ENCODE data around the gene SAMD11.
"Not testable (repeated sequence)": the region's sequence is repeated elsewhere in the genome, so short reads cannot be mapped to it uniquely, and the experiment has no call there.

GRCh38 chr1:876428-877208 is 47.1 kb upstream of the SAMD11 start:
- not testable (repeated sequence) for TF ChIP-seq CTCF, POLR2AphosphoS5, POLR2A (IDR thresholded peaks at IDR 0.05)

All from prostate gland (tissue), 2 donors.